Kidney (tissue), 14 donors: ENCODE results near the gene NOL4L. TPM values are rescaled to one million over a fixed set of nuclear protein-coding genes. Genes with fewer than 3 reads are reported as not detected.

Experiments used
- DNase-seq, 5 donors: peaks; one replicate each; pipeline ENCODE4 v3.0.0-alpha.2; 2013 to 2020
- FAIRE-seq: peaks from 2 replicates; lab custom pipeline; 2012; peaks lifted over from hg19 to GRCh38; lab: Jason Lieb, UNC
- H3K27ac ChIP-seq, 2 donors: one replicate each; pipeline ENCODE4 v1.7.0; 2013; ENCODE audit warnings: low read depth in 2 of 2, low read length in 2 of 2, inconsistent platforms in 1 of 2
- H3K27me3 ChIP-seq: one replicate; pipeline ENCODE4 v1.7.1; 2013; ENCODE audit warnings: low read length, inconsistent platforms; ENCODE audit not compliant: control insufficient read depth, insufficient read depth
- H3K36me3 ChIP-seq, 3 donors: one replicate each; pipeline versions ENCODE4 v1.7.0 to v1.7.1; 2013; ENCODE audit warnings: low read length in 3 of 3, control low read depth in 1 of 3, inconsistent platforms in 1 of 3; ENCODE audit not compliant: insufficient read depth in 3 of 3, control insufficient read depth in 2 of 3
- H3K4me1 ChIP-seq, 3 donors: one replicate each; pipeline versions ENCODE4 v1.7.0 to v1.7.1; 2013; ENCODE audit warnings: low read length in 3 of 3, inconsistent platforms in 1 of 3, low read depth in 1 of 3; ENCODE audit not compliant: control insufficient read depth in 2 of 3, insufficient read depth in 2 of 3
- H3K4me3 ChIP-seq, 3 donors: one replicate each; pipeline versions ENCODE4 v1.7.0 to v1.8.1; 2013; ENCODE audit warnings: low read length in 3 of 3, control low read depth in 1 of 3, inconsistent platforms in 1 of 3
- H3K9ac ChIP-seq, 3 donors: one replicate each; pipeline versions ENCODE4 v1.7.0 to v1.7.1; 2013; ENCODE audit warnings: low read length in 3 of 3, control low read depth in 1 of 3, inconsistent platforms in 1 of 3
- H3K9me3 ChIP-seq, 3 donors: one replicate each; pipeline versions ENCODE4 v1.7.0 to v1.7.1; 2013; ENCODE audit warnings: low read length in 3 of 3, control low read depth in 1 of 3, inconsistent platforms in 1 of 3; ENCODE audit not compliant: control insufficient read depth in 2 of 3, insufficient read depth in 1 of 3
- intact Hi-C: fragments of 100-400 bp; cut with DNase I; formaldehyde crosslinking; loops from one replicate; pipeline ENCODE4 v1.11.1; 2022
- polyA plus RNA-seq: library from polyadenylated mRNA; stranded (reverse); fragments of 350-450 nt; fragmentation: Illumina TruSeq; extraction: RNeasy Lipid Tissue Mini Kit (QIAGEN cat#74804); gene quantifications from one replicate; pipeline ENCODE4 v1.2.3, GENCODE V29; 2014; ENCODE audit warnings: low read depth, low replicate concordance; ENCODE audit not compliant: insufficient read depth
- total RNA-seq: library from RNA; stranded (reverse); fragmentation: NEBNext Ultra II Directional; extraction: Animal tissue kit (Norgen Biotek cat#: 25700); gene quantifications from one replicate; pipeline ENCODE4 v1.2.1, GENCODE V29; 2021
- TF ChIP-seq, protein P1 (sequence below): IDR thresholded peaks from 3 replicates; pipeline ENCODE4 v1.5.1; 2012; ENCODE audit warnings: mild to moderate bottlenecking, moderate library complexity, borderline replicate concordance; ENCODE audit not compliant: insufficient read depth; ENCODE audit errors: extremely low read depth
- donor health status: control.
- donor health status: control.
- donor health status: control.
- donor health status: control.
- donor health status: control.
- donor health status: DM: yes; HTN: yes; CAD: no.
- donor health status: Normal renal cell carcinoma (clear cell type).

Gene NOL4L
- total and polyA plus RNA-seq, 2 donors from 2014 or later = 14.1 to 19.4 TPM

DNA sequence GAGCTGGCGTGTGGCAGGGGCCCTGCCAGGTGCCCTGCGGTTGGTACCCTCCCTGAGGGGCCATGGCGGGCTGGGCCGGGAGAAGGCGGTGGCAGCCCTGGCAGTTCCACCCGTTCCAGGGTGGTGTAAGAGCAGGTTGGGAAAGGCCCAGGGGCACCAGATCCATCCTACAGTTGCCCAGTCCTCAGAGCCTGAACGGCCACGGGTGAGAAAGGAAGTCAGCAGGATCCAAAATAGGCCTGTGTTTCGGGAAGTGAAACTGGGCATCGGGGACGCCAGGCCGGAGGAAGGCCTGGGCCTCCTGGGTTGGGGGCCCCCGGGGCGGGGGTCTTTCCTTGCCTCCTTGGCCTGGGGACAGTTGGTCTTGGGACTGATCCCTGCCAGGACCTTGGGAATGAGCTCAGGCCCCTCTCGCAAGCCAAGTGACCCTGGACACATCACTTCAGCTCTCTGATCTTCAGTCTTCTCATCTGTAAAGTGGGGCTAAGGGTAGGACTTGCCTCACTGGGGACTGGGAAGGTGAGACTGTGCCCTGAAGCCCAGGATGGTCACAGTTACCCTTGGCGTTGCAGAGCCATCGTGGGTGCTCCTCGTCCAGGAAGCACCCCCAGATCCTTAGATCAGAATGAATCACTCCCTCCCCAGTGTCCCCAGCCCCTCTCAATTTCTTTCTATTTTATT is 18.1 kb upstream of the NOL4L start:
- intact Hi-C loops = no loop called here
- Histone ChIP-seq H3K4me3 (no peak overlapping the region), H3K27me3 (peaks cover 2% of the 10 kb centered on the region), H3K4me1 (no peaks in the 10 kb centered on the region), H3K27ac (no peak overlapping the region), H3K36me3 (no peaks in the 10 kb centered on the region), H3K9ac (no peak overlapping the region), H3K9me3 (no peaks in the 10 kb centered on the region)
- DNase-seq (no peak), FAIRE-seq (no peak)
- TF ChIP-seq, protein P1, sequence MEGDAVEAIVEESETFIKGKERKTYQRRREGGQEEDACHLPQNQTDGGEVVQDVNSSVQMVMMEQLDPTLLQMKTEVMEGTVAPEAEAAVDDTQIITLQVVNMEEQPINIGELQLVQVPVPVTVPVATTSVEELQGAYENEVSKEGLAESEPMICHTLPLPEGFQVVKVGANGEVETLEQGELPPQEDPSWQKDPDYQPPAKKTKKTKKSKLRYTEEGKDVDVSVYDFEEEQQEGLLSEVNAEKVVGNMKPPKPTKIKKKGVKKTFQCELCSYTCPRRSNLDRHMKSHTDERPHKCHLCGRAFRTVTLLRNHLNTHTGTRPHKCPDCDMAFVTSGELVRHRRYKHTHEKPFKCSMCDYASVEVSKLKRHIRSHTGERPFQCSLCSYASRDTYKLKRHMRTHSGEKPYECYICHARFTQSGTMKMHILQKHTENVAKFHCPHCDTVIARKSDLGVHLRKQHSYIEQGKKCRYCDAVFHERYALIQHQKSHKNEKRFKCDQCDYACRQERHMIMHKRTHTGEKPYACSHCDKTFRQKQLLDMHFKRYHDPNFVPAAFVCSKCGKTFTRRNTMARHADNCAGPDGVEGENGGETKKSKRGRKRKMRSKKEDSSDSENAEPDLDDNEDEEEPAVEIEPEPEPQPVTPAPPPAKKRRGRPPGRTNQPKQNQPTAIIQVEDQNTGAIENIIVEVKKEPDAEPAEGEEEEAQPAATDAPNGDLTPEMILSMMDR = no peak

DNA sequence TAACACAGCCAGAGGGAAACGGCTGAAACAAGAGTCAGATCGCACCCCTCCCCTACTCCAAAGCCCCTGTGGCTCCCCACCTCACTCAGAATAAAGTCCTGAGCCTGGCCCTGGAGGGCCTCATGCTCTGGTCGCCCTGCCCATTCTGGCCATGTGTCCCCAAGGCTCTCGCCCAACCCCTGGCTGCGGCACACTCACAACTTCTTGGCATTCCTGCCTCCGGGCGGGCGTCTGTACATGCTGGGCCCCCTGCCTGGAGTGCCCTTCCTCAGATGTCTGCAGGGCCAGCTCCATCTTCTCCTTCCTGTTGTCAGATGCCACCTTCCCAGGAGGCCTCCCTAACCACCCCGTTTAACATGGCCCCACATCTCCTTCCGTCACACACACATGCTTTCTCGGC is 17.1 kb upstream of the NOL4L start:
- Histone ChIP-seq H3K27me3 (peaks cover 2% of the 10 kb centered on the region), H3K36me3 (no peaks in the 10 kb centered on the region), H3K27ac (no peak overlapping the region), H3K9me3 (no peaks in the 10 kb centered on the region), H3K4me3 (no peak overlapping the region), H3K4me1 (no peaks in the 10 kb centered on the region), H3K9ac (no peak overlapping the region)
- intact Hi-C loops = no loop called here
- DNase-seq (no peak), FAIRE-seq (no peak)
- TF ChIP-seq, protein P1 = no peak

DNA sequence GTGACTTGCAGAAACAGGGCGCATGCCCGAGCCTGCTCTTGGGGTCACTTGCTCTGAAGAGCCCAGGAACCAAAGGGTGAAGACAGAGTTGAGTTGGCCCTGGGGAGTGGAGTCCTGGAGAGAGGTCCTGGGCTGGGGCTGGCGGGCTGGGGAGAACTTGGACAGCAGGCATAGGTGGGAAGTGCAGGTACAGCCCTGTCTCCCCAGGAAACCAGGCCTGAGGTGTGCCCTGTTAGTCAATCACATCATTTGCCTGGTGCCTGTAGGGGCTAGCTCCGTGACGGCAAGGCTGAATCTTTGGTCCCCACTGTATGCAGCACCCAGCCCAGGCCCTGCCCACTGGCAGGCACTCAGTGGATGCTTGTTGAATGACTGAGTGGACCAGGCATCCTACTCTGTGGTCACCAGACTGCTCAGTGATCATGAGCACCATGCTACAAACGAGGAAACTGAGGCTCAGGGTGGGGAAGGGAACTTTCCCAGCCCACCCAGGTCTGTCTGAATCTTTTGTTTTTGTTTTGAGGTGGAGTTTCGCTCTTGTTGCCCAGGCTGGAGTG is 15.6 kb upstream of the NOL4L start:
- Histone ChIP-seq H3K27ac (no peak overlapping the region), H3K4me3 (no peak overlapping the region), H3K4me1 (no peaks in the 10 kb centered on the region), H3K9me3 (no peaks in the 10 kb centered on the region), H3K9ac (no peak overlapping the region), H3K27me3 (peaks cover 2% of the 10 kb centered on the region), H3K36me3 (no peaks in the 10 kb centered on the region)
- FAIRE-seq (no peak), DNase-seq (no peak)
- intact Hi-C loops = no loop called here
- TF ChIP-seq, protein P1 = no peak
